Lower leg skin (tissue), 3 donors: ENCODE measurements around the gene MEI1.

Experiments used
- CTCF ChIP-seq, 3 donors: fragments of 450-650 bp; IDR thresholded peaks; one replicate each; pipeline ENCODE4 v1.5.1; 2016; ENCODE audit warnings: antibody characterized with exemption in 3 of 3, mild to moderate bottlenecking in 3 of 3, moderate library complexity in 2 of 3
- POLR2A ChIP-seq, 2 donors: fragments of 450-650 bp; IDR thresholded peaks; one replicate each; pipeline ENCODE4 v1.6.1; 2016 to 2017; ENCODE audit warnings: antibody characterized with exemption in 2 of 2, mild to moderate bottlenecking in 1 of 2, moderate library complexity in 1 of 2

GRCh38 chr22:41696703-41697102 is 2.6 kb upstream of the MEI1 start:
- no peak for TF ChIP-seq CTCF (IDR thresholded peaks at IDR 0.05)
- TF ChIP-seq POLR2A (IDR thresholded peaks at IDR 0.05): no peak
